Heart left ventricle (tissue), 16 donors: ENCODE results near the gene HYOU1. TPM values are rescaled to one million over a fixed set of nuclear protein-coding genes. Genes with fewer than 3 reads are reported as not detected.

ENCODE experiments used
- ATAC-seq, 4 donors: fragments of 200-7000 bp; cut with Tn5 transposase; one replicate each; pipeline ENCODE4 v1.9.1; 2020 to 2022; ENCODE audit warnings: moderate library complexity in 4 of 4, mild to moderate bottlenecking in 3 of 4, moderate number of reproducible peaks in 1 of 4
- DNase-seq, 5 donors: peaks; one replicate each; pipeline ENCODE4 v3.0.0-alpha.2; 2020
- H3K27ac ChIP-seq, 12 donors: fragments of 200-600 bp; sonication (generic) in 4 of 12; one replicate each; pipeline versions ENCODE4 v1.5.0 to v1.8.0; 2016 to 2022; ENCODE audit warnings: mild to moderate bottlenecking in 2 of 12
- H3K27me3 ChIP-seq, 9 donors: fragments of 200-600 bp; sonication (generic) in 2 of 9; one replicate each; pipeline versions ENCODE4 v1.5.1 to v1.8.0; 2016 to 2022; ENCODE audit warnings: mild to moderate bottlenecking in 3 of 9
- H3K36me3 ChIP-seq, 9 donors: fragments of 200-600 bp; sonication (generic) in 2 of 9; one replicate each; pipeline versions ENCODE4 v1.5.0 to v1.8.0; 2018 to 2022; ENCODE audit warnings: mild to moderate bottlenecking in 2 of 9
- H3K4me1 ChIP-seq, 12 donors: fragments of 200-600 bp; sonication (generic) in 4 of 12; one replicate each; pipeline versions ENCODE4 v1.5.0 to v1.8.0; 2016 to 2022; ENCODE audit warnings: mild to moderate bottlenecking in 3 of 12
- H3K4me3 ChIP-seq, 12 donors: fragments of 200-600 bp; sonication (generic) in 4 of 12; one replicate each; pipeline versions ENCODE4 v1.5.0 to v1.8.0; 2017 to 2022; ENCODE audit warnings: mild to moderate bottlenecking in 9 of 12, moderate library complexity in 4 of 12
- H3K9me3 ChIP-seq, 12 donors: fragments of 200-600 bp; sonication (generic) in 4 of 12; one replicate each; pipeline versions ENCODE4 v1.5.0 to v1.8.0; 2016 to 2022; ENCODE audit warnings: mild to moderate bottlenecking in 1 of 12
- POLR2A ChIP-seq, 2 donors: fragments of 450-650 bp; IDR thresholded peaks; one replicate each; pipeline ENCODE4 v1.6.1; 2017; ENCODE audit warnings: antibody characterized with exemption in 2 of 2, mild to moderate bottlenecking in 2 of 2, moderate library complexity in 2 of 2
- WGBS, 4 donors: extraction: QIAGEN DNeasy Blood & Tissue Kit in 2 of 4; methylation state at CpG; one replicate each; pipeline versions ENCODE4 v1.1.5 to v1.1.7; 2013 to 2018; 5-methylcytosine and 5-hydroxymethylcytosine counted together
- intact Hi-C, 10 donors: fragments of 100-400 bp; cut with DNase I; formaldehyde crosslinking; loops; one replicate each; pipeline versions ENCODE4 v1.11.1 to v1.14.2; 2022
- polyA plus RNA-seq, 2 donors: library from polyadenylated mRNA; stranded (reverse); fragments of 200-250 nt; gene quantifications; one replicate each; pipeline ENCODE4 v1.2.3, GENCODE V29; 2013
- total RNA-seq, 9 donors: library from RNA; depleted of rRNA in 2 of 9; stranded (reverse); fragments of >200 nt in 2 of 9; fragmentation: NEBNext Ultra II Directional in 3 of 9; extraction: Animal tissue kit (Norgen Biotek cat#: 25700) in 3 of 9; gene quantifications; one replicate each; pipeline versions ENCODE4 v1.1.0 to v1.2.4, GENCODE V29; 2016 to 2023
- TF ChIP-seq, protein P1 (sequence below), 12 donors: fragments of 200-600 bp; sonication (generic) in 4 of 12; IDR thresholded peaks; one replicate each; pipeline versions ENCODE4 v1.5.0 to v1.8.0; 2018 to 2022; ENCODE audit warnings: antibody characterized with exemption in 12 of 12, mild to moderate bottlenecking in 5 of 12
- donor health status: ischemic (EF 13 %, LVEDD 7.1; RV severe dilation, severe dysfunction).
- donor health status: healthy with polysubstance abuse.
- donor health status: DM: no; HTN: yes; CAD: no.
- donor health status: DM: no; HTN: no; CAD: no.
- donor health status: ischemic (EF 25% LVEDD 6.9; RV normal size, moderate dysfunction).
- donor health status: ischemic (EF 25% LVEDD 5.7; RV mildly dilated, moderate dysfunction).
- donor health status: healthy.
- donor health status: DM: yes; HTN: yes; CAD: no.
- donor health status: ischemic (EF 35%, LVEDD 5.7; RV mildly dilated, moderate dysfunction).
- donor health status: nonischemic (EF 11% LVEDD 7.7; RV severe dilation, severe dysfunction).
- donor health status: DM: yes; HTN: yes; CAD: no.
- donor health status: PGD.
- donor health status: ischemic (EF 29% LVEDD 5.4; RV normal size, mild dysfunction).
- donor health status: nonischemic (EF 23%, LVEDD 6.1; RV moderate dilation, normal function).

HYOU1 gene
- total and polyA plus RNA-seq, 11 donors = 34.7 to 260 (median 68.6) TPM

DNA sequence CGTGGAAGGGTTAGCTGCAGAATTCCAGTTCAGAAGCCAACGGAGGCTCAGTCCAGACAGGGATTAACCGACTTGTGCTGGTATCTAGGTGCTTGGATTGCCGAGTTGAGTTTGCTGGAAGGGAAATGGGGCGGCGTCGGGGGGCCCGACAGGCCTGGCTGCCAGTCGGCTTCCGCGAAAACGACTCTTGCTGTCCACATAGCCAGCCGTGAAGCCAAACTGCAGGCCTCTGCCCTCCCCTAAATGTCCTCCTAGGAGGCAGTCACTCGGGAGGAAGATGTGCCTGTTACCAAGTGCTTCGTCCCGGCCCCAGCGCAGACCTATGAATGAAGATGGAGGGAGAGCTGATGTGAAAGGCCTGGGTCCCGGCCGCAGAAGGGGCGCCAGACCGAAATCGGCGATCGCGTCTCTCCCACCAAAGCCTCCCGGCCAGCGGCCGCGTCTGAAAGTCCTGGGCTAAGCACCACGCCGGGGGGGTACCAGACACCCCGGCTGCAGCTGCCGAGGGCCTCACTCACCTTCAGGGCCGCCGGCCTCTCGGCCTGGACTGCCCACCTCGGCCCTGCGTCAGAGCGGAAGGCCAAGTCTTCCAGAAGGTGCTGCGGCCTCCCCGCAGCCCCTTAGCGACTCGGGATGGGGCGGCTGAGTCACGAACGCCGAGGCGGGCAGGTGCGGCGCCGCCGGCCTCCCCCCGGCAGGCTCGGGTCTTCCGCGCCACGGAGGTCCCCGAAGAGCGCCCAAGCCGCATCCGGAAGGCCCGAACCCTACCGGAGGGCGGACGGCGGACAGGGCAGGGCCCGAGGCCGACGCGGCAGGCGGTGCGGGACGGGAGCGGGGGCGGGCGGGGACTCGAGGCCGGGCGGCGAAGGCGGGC is 37.2 kb upstream of the HYOU1 start:
- Histone ChIP-seq H3K27ac (peak overlapping the region; percentile 60 to 97 (median 89)), H3K27me3 (no peaks in the 10 kb centered on the region), H3K4me1 (peaks cover 6 to 33% (median 19%) of the 10 kb centered on the region in 12 donors), H3K36me3 (peaks cover 0 to 50% (median 34%) of the 10 kb centered on the region in 9 donors), H3K4me3 (peak overlapping the region; percentile 62 to 88 (median 77)), H3K9me3 (no peaks in the 10 kb centered on the region)
- 1 to 3% (median 2%) methylated on average over 27 to 81 of the region's 81 CpGs for WGBS, 4 donors
- intact Hi-C loops = loop anchor here in 4 of 10 donors (2.0 to 10.0 kb wide), 4 partner anchors 27 to 103 kb away; partner anchors contain the start of gene VPS11 (in 1 of the 4)
- ATAC-seq (peak in 2 of 4 donors; percentile 13 to 32), DNase-seq (peak in 1 of 5 donors; percentile 48)
- TF ChIP-seq, protein P1, sequence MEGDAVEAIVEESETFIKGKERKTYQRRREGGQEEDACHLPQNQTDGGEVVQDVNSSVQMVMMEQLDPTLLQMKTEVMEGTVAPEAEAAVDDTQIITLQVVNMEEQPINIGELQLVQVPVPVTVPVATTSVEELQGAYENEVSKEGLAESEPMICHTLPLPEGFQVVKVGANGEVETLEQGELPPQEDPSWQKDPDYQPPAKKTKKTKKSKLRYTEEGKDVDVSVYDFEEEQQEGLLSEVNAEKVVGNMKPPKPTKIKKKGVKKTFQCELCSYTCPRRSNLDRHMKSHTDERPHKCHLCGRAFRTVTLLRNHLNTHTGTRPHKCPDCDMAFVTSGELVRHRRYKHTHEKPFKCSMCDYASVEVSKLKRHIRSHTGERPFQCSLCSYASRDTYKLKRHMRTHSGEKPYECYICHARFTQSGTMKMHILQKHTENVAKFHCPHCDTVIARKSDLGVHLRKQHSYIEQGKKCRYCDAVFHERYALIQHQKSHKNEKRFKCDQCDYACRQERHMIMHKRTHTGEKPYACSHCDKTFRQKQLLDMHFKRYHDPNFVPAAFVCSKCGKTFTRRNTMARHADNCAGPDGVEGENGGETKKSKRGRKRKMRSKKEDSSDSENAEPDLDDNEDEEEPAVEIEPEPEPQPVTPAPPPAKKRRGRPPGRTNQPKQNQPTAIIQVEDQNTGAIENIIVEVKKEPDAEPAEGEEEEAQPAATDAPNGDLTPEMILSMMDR (IDR thresholded peaks at IDR 0.05) = no peak
- TF ChIP-seq POLR2A (IDR thresholded peaks at IDR 0.05) = no peak

DNA sequence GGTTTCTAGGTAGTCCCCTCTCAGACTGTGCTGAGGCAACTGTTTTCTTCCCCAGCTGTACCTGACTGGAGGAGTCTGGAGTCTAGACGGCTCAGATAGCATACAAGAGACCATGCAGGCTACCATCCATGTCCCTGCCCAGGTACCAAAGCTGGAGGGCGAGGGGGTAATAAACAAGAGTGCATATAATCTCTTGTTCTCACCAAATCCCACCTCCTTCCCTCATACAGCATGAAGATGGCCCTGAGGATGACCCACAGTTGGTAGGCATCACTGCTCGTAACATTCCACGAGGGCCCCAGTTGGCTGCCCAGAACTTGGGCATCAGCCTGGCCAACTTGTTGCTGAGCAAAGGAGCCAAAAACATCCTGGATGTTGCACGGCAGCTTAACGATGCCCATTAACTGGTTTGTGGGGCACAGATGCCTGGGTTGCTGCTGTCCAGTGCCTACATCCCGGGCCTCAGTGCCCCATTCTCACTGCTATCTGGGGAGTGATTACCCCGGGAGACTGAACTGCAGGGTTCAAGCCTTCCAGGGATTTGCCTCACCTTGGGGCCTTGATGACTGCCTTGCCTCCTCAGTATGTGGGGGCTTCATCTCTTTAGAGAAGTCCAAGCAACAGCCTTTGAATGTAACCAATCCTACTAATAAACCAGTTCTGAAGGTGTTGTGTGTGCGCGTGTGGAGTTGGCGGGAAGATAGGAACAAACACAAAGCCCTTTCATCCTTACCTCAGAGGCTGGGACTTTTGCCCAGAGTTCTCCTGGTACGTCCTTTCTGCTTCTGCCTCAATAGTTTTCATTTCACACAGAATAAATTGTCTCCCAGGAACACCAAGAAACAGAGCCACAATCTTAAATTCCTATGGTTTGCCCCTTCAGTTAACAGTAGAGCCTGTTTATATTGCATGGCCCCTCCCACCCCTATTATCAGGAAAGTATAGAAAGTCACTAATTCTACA is 36.2 kb upstream of the HYOU1 start:
- intact Hi-C loops = loop anchor here in 1 of 10 donors (5.0 to 10.0 kb wide), 2 partner anchors 34 to 102 kb away; no protein-coding TSS in a partner anchor
- Histone ChIP-seq H3K36me3 (peaks cover 0 to 45% (median 31%) of the 10 kb centered on the region in 9 donors), H3K4me1 (peaks cover 6 to 33% (median 19%) of the 10 kb centered on the region in 12 donors), H3K27me3 (no peaks in the 10 kb centered on the region), H3K9me3 (no peaks in the 10 kb centered on the region), H3K4me3 (peak overlapping the region; percentile 62 to 88 (median 77)), H3K27ac (peak overlapping the region in 9 of 12 donors; percentile 84 to 97 (median 90))
- WGBS, 4 donors = 50 to 62% (median 58%) methylated on average over 8 to 12 of the region's 12 CpGs
- DNase-seq (no peak), ATAC-seq (no peak)
- no peak for TF ChIP-seq POLR2A (IDR thresholded peaks at IDR 0.05)

DNA sequence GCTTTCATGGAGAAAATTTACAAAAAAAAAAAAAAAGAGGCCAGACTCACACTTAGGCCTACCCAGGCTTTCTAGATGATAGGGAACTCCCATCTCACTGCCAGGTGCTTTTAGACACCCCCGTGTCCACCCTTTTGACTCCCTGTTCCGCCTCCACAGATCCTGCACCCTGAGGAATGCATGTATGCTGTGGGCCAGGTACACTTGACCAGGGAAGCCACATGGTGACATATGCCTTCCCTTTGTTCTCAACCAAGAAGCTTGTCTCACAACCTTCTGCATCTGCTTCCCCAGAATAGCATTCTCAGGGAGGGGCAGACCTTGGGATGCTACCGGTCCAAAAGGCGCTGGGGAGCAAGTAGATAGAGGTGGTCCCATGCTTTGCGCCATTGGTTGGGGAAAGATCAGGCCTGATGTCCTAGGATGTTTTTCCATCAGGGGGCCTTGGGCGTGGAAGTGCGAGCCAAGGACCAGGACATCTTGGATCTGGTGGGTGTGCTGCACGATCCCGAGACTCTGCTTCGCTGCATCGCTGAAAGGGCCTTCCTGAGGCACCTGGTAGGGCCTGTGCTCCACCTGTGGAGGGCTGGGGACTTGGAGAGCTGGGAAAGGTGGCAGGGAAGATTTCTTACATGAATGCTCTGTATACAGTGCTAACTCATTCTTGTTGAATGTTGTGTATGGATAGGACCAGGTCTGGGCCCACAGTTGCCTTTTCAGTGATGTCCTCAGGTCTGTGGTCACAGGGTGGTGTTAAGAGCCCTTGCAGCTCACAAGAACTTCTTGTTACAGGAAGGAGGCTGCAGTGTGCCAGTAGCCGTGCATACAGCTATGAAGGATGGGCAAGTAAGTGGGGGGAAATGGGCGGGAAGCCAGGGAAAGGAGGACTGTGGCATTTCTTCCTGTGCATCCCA is 35.2 kb upstream of the HYOU1 start:
- Histone ChIP-seq H3K9me3 (no peaks in the 10 kb centered on the region), H3K4me3 (peak overlapping the region in 1 of 12 donors; percentile 84), H3K4me1 (peaks cover 6 to 33% (median 19%) of the 10 kb centered on the region in 12 donors), H3K27ac (peak overlapping the region in 1 of 12 donors; percentile 97), H3K27me3 (no peaks in the 10 kb centered on the region), H3K36me3 (peaks cover 0 to 35% (median 21%) of the 10 kb centered on the region in 9 donors)
- WGBS, 4 donors = 82 to 88% (median 87%) methylated on average over 13 of the region's 13 CpGs
- ATAC-seq (no peak), DNase-seq (no peak)
- intact Hi-C loops = loop anchor here in 1 of 10 donors (5.0 to 10.0 kb wide), 2 partner anchors 35 to 103 kb away; no protein-coding TSS in a partner anchor
- TF ChIP-seq, protein P1 (IDR thresholded peaks at IDR 0.05) = no peak
- no peak for TF ChIP-seq POLR2A (IDR thresholded peaks at IDR 0.05)
